HUES64 (cell line): Measurements from ENCODE around the gene DUSP7.

Source experiments
- H3K27ac ChIP-seq: 2 replicates; pipeline ENCODE4 v1.7.0; 2013; ENCODE audit warnings: low read depth, low read length, inconsistent platforms
- H3K27me3 ChIP-seq: 2 replicates; pipeline ENCODE4 v1.6.1; 2013; ENCODE audit warnings: mild to moderate bottlenecking, low read length; ENCODE audit not compliant: insufficient read depth
- H3K36me3 ChIP-seq: 2 replicates; pipeline ENCODE4 v1.6.1; 2013; ENCODE audit warnings: mild to moderate bottlenecking, low read length; ENCODE audit not compliant: insufficient read depth
- H3K4me1 ChIP-seq: 2 replicates; pipeline ENCODE4 v1.6.1; 2013; ENCODE audit warnings: mild to moderate bottlenecking, low read length, moderate library complexity; ENCODE audit not compliant: insufficient read depth
- H3K4me3 ChIP-seq: 2 replicates; pipeline ENCODE4 v1.5.1; 2013; ENCODE audit warnings: mild to moderate bottlenecking, low read length, moderate library complexity
- H3K9ac ChIP-seq: 2 replicates; pipeline ENCODE4 v1.6.1; 2013; ENCODE audit warnings: mild to moderate bottlenecking, low read depth, low read length
- H3K9me3 ChIP-seq: 2 replicates; pipeline ENCODE4 v1.6.1; 2013; ENCODE audit warnings: low read depth, low read length; ENCODE audit not compliant: insufficient read depth
- WGBS: fragments of 150-250, 120-280 bp; methylation state at CpG from one replicate; pipeline ENCODE4 v1.1.7; 2013; ENCODE audit warnings: missing lambda C conversion rate; 5-methylcytosine and 5-hydroxymethylcytosine counted together

The DUSP7 gene

GRCh38 chr3:52092271-52092660, 35.9 kb upstream of the DUSP7 start:
- Histone ChIP-seq H3K27me3 (no peaks in the 10 kb centered on the region), H3K27ac (no peak overlapping the region), H3K36me3 (peaks cover 25% of the 10 kb centered on the region; the same call in 1 of the 2 replicates), H3K9ac (no peak overlapping the region), H3K9me3 (no peaks in the 10 kb centered on the region), H3K4me3 (no peak overlapping the region), H3K4me1 (no peaks in the 10 kb centered on the region)
- 100% methylated on average over 1 of the region's 1 CpG for WGBS

GRCh38 chr3:52091586-52092270, 35.4 kb upstream of the DUSP7 start:
- Histone ChIP-seq H3K36me3 (peaks cover 20% of the 10 kb centered on the region; the same call in 1 of the 2 replicates), H3K27me3 (no peaks in the 10 kb centered on the region), H3K4me1 (no peaks in the 10 kb centered on the region), H3K27ac (no peak overlapping the region; the same call in 1 of the 2 replicates), H3K9ac (no peak overlapping the region), H3K9me3 (no peaks in the 10 kb centered on the region), H3K4me3 (no peak overlapping the region)
- 95% methylated on average over 5 of the region's 5 CpGs for WGBS

DNA sequence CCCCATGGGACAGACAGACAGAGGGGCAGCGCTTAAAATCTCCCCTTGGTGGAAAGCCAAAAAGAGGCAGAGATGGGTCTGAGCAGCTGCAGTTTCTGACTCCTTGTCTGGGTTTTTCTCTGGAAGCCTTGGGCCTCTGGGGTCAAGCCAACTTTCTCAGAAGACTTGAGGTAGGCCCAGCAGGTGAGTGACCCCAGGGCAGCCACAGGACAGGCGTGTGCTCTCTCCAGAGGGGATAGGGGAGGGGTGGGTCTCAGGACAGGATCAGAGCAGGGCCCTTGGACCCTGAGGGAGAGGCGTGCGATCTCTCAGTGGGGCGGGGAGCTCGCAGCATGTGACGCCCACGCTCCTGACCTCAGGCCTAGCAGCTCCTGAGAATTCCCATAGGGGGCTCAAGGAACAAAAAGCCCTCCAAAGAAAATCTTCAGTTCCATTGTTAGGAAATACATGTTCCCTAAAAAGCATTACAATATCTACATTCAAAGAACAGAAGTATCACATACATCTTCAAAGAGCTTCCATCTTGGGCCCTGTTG, 34.6 kb upstream of the DUSP7 start:
- H3K36me3 ChIP-seq, result peaks cover 13% of the 10 kb centered on the region; the same call in 1 of the 2 replicates
- 68% methylated on average over 8 of the region's 8 CpGs for WGBS
- H3K4me3 ChIP-seq, result no peak overlapping the region
- no peaks in the 10 kb centered on the region for H3K27me3 ChIP-seq
- H3K9me3 ChIP-seq, result no peaks in the 10 kb centered on the region
- no peak overlapping the region; the same call in 1 of the 2 replicates for H3K27ac ChIP-seq
- no peak overlapping the region for H3K9ac ChIP-seq
- H3K4me1 ChIP-seq, result no peaks in the 10 kb centered on the region

DNA sequence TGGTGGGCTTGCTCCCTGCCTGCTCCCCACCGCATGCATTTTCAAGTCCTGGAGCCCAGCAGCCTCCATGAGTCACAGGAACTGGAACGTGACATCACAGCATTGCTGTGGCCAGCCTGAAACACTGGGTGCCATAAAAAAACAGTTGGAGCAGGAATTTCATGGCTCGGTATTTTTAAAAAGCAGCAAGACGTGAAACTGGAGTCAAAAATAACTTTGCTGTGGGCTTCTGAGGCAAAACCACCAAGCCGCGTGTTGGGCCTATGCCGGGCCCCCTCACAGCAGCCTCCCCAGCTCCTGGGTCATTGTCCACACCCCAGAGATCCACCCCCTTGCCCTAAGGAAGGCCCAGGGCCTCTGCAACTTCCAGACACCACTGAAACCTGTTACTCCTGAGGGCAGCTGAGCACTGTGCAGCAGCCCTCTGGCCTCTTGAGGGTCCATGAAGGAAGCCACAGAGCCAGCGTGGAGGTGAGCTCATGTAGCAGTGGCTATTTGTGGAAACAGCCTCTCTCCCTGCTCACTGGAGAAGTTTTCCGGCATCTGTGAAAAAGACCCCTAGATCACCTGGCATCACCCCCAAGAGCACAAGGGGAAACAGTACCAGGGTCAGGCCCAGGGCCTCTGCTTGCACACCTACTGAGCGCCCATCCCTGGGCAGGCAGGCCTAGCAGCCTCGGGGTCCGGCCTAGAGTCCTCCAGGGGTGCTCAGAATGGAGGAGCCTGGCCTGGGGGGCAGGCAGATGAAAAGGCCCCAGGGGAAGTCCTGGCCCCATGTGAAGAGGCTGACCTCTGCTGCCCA, 34.0 kb upstream of the DUSP7 start:
- H3K36me3 ChIP-seq, result peaks cover 8% of the 10 kb centered on the region; the same call in 1 of the 2 replicates
- no peaks in the 10 kb centered on the region for H3K9me3 ChIP-seq
- H3K4me1 ChIP-seq, result no peaks in the 10 kb centered on the region
- H3K27ac ChIP-seq, result no peak overlapping the region
- no peak overlapping the region for H3K9ac ChIP-seq
- 94% methylated on average over 12 of the region's 12 CpGs for WGBS
- no peak overlapping the region for H3K4me3 ChIP-seq
- no peaks in the 10 kb centered on the region for H3K27me3 ChIP-seq

- no peak overlapping the region for H3K27ac ChIP-seq
Observed at GRCh38 chr3:52089691-52090090, 33.3 kb upstream of the DUSP7 start.

DNA sequence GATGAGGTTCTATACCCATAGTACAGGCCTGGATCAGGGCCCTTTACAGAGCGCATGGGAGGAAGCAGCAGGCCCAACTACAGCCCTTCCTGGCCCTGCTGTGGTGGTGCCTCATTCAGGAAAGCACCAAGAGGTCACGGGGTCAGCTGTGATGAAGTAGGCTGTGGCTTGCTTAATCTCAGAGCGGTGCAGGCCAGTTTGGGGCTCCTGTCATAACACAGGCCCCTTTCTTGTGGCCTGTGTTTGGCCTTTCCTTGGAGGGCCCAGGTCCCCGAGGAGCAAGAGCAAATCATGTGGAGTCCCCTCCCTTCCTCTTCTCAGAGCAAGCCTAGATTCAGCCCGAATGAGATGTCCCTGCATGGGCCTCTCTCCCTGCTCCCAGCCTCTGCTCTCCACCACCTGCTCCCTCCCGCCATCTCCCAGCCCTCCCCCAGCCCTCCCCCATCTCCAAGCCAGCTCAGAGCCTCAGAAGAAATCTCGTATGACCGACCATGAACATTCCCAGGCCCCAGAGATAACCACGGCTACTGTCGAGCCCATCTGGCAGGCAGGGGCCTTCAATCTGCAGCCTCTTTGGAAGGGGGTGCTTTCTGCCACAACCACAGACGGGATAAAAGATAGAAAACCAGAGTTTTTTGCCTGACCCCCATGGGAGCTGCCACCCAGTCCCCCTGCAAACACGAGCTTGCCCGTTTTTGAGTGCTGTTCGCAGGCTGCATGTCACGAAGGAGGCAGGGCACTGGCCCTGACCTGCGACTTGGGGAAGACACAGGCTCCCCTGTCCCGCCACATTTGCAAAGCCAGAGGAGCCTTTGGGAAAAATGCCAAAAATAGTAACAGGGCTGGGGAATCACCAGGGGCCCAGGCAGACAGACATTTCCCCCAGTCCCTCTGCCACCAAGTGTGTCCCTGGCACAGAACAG, 32.3 kb upstream of the DUSP7 start:
- Histone ChIP-seq H3K27ac (no peak overlapping the region), H3K4me3 (no peak overlapping the region), H3K9ac (no peak overlapping the region; the same call in 1 of the 2 replicates), H3K4me1 (no peaks in the 10 kb centered on the region), H3K27me3 (no peaks in the 10 kb centered on the region), H3K36me3 (peaks cover 3% of the 10 kb centered on the region; the same call in 1 of the 2 replicates), H3K9me3 (no peaks in the 10 kb centered on the region)
- WGBS, result 87% methylated on average over 17 of the region's 17 CpGs

More at GRCh38 chr3:52089691-52090090, 33.3 kb upstream of the DUSP7 start:
- Histone ChIP-seq H3K27me3 (no peaks in the 10 kb centered on the region), H3K36me3 (peaks cover 8% of the 10 kb centered on the region; the same call in 1 of the 2 replicates), H3K9ac (no peak overlapping the region), H3K4me3 (no peak overlapping the region), H3K4me1 (no peaks in the 10 kb centered on the region), H3K9me3 (no peaks in the 10 kb centered on the region)
- WGBS, result 91% methylated on average over 3 of the region's 4 CpGs

GRCh38 chr3:52087731-52088130, 31.4 kb upstream of the DUSP7 start:
- Histone ChIP-seq H3K9ac (no peak overlapping the region), H3K27ac (no peak overlapping the region), H3K4me1 (no peaks in the 10 kb centered on the region), H3K9me3 (no peaks in the 10 kb centered on the region), H3K4me3 (no peak overlapping the region), H3K27me3 (no peaks in the 10 kb centered on the region), H3K36me3 (no peaks in the 10 kb centered on the region)
- WGBS, result 93% methylated on average over 3 of the region's 3 CpGs

DNA sequence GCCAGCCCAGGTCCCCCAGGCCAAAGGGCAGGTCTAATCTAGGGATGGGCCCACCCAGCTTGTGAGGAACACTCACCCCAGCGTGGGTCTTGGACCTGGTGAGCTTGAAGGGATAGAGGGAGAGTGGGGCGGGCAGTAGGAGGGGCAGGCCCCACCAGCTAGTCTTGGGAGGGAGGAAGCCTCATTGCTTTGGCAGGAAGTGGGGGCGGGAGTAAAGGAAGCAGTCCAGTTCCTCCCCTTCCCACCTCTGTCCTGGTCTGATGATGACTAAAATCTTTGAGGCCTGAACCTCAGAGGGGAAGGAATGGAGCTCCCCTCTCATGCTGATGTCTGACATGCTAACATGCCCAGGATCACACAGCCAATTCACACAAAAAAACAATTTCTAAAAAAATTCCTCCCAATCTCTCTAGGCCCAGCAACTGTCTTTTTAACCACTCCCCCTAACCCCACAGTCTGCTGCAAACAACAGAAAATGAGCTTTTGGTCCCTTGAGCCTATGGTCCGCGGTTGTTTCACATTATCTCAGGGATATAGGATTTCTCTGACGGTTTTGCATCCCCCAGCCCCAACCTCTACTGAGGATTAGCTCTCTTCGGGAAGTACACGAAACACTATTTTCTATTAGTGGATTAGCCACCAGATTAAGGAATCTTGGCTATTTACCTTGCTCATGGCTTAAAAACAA, 30.7 kb upstream of the DUSP7 start:
- WGBS, result 86% methylated on average over 8 of the region's 8 CpGs
- Histone ChIP-seq H3K36me3 (no peaks in the 10 kb centered on the region), H3K9me3 (no peaks in the 10 kb centered on the region), H3K4me3 (no peak overlapping the region), H3K4me1 (no peaks in the 10 kb centered on the region), H3K9ac (no peak overlapping the region), H3K27me3 (no peaks in the 10 kb centered on the region), H3K27ac (no peak overlapping the region)

- no peaks in the 10 kb centered on the region for H3K36me3 ChIP-seq
- no peak overlapping the region for H3K4me3 ChIP-seq
- no peaks in the 10 kb centered on the region for H3K27me3 ChIP-seq
- no peak overlapping the region for H3K9ac ChIP-seq
- H3K9me3 ChIP-seq, result no peaks in the 10 kb centered on the region
- H3K4me1 ChIP-seq, result no peaks in the 10 kb centered on the region
- WGBS, result 94% methylated on average over 6 of the region's 6 CpGs
- H3K27ac ChIP-seq, result no peak overlapping the region
Observed at GRCh38 chr3:52086461-52086860, 30.1 kb upstream of the DUSP7 start.

DNA sequence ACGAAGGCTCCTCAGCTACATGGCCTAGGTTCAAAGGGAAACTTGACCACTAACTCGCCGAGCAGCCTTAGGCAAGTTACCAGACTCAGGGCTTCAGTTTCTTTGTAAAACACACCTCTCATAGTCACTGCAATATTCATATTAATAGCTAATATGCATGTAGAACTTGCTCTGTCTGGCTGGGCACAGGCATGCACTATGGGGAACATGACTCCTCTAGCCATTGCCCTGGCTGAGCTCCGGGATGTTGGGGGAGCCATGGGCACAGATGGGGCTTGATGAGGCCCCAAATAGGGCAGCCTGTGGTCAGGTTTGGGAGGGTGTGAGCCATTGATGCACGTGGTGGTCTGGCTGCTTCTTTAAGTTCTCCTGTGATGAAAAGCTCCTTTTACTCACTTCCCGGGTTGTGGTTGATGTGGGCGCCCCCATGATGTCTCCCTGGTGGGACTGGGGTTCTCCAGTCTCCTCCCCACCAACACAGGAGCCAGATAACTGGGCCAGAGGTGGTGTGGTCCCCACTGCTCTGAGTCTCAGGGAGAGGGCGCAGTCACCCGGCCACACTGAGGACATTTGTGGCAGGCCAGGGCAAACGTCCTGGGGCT, 29.4 kb upstream of the DUSP7 start:
- no peaks in the 10 kb centered on the region for H3K27me3 ChIP-seq
- H3K4me3 ChIP-seq, result no peak overlapping the region
- no peaks in the 10 kb centered on the region for H3K36me3 ChIP-seq
- H3K9ac ChIP-seq, result no peak overlapping the region
- H3K9me3 ChIP-seq, result no peaks in the 10 kb centered on the region
- no peak overlapping the region for H3K27ac ChIP-seq
- H3K4me1 ChIP-seq, result no peaks in the 10 kb centered on the region
- 93% methylated on average over 10 of the region's 10 CpGs for WGBS
